PC-9 (cell line): ENCODE measurements around the gene TRIP10. TPM values are rescaled to one million over a fixed set of nuclear protein-coding genes. Genes with fewer than 3 reads are reported as not detected.

Experiments
- BruUV-seq: library from RNA; stranded (reverse); fragments of 400-500 nt; replicated peaks from 2 replicates; lab custom pipeline; 2021; lab: Mats Ljungman, UMichigan
- CTCF ChIA-PET: fragments of 300-600 bp; sonication (Branson Sonifier 250); formaldehyde crosslinking; loops from one replicate; lab custom pipeline; 2022; ENCODE audit warnings: antibody characterized with exemption; lab: Charles Lee
- POLR2A ChIA-PET: fragments of 300-600 bp; sonication (Branson Sonifier 250); formaldehyde crosslinking; loops from one replicate; lab custom pipeline; 2022; ENCODE audit warnings: antibody characterized with exemption; ENCODE audit not compliant: unreplicated experiment; lab: Charles Lee
- DNase-seq, 2 experiments: peaks; one replicate each; pipeline versions ENCODE4 v3.0.0 to v3.0.0-alpha.2; 2015 to 2022; ENCODE audit warnings: mixed read lengths in 1 of 2
- H2AFZ ChIP-seq: fragments of 200-600 bp; sonication (generic); 2 replicates; pipeline ENCODE4 v1.8.1; 2017; ENCODE audit warnings: antibody characterized with exemption
- H3F3A ChIP-seq: fragments of 200-600 bp; sonication (generic); 2 replicates; pipeline ENCODE4 v1.8.1; 2017; ENCODE audit warnings: antibody characterized with exemption, mild to moderate bottlenecking, low read depth; ENCODE audit not compliant: insufficient read depth
- H3K27ac ChIP-seq: fragments of 200-600 bp; sonication (generic); 2 replicates; pipeline ENCODE4 v1.6.1; 2016; ENCODE audit warnings: mixed run types
- H3K27me3 ChIP-seq: fragments of 200-600 bp; sonication (generic); 2 replicates; pipeline ENCODE4 v1.6.1; 2016; ENCODE audit warnings: low read depth, mixed run types; ENCODE audit not compliant: insufficient read depth
- H3K36me3 ChIP-seq: fragments of 200-600 bp; sonication (generic); 2 replicates; pipeline ENCODE4 v1.6.1; 2016; ENCODE audit warnings: low read depth, mixed run types
- H3K4me1 ChIP-seq: fragments of 200-600 bp; sonication (generic); replicated peaks from 2 replicates; pipeline ENCODE4 v1.6.1; 2016; ENCODE audit warnings: mixed run types; ENCODE audit not compliant: insufficient read depth
- H3K4me2 ChIP-seq: fragments of 200-600 bp; sonication (generic); 2 replicates; pipeline ENCODE4 v1.6.1; 2017; ENCODE audit warnings: mixed run types
- H3K4me3 ChIP-seq: fragments of 200-600 bp; sonication (generic); 2 replicates; pipeline ENCODE4 v1.6.1; 2016; ENCODE audit warnings: mixed run types
- H3K79me2 ChIP-seq: fragments of 200-600 bp; sonication (generic); 2 replicates; pipeline ENCODE4 v1.6.1; 2017; ENCODE audit warnings: low read depth, mixed run types
- H3K9me2 ChIP-seq: fragments of 200-600 bp; sonication (generic); 2 replicates; pipeline ENCODE4 v1.8.1; 2017; ENCODE audit warnings: mild to moderate bottlenecking; ENCODE audit not compliant: insufficient read depth
- H3K9me3 ChIP-seq: fragments of 200-600 bp; sonication (generic); 2 replicates; pipeline ENCODE4 v1.8.1; 2016; ENCODE audit warnings: low read depth; ENCODE audit not compliant: insufficient read depth
- H4K20me1 ChIP-seq: fragments of 200-600 bp; sonication (generic); 2 replicates; pipeline ENCODE4 v1.8.1; 2017; ENCODE audit not compliant: insufficient read depth
- EZH2 ChIP-seq: fragments of 200-600 bp; sonication (generic); IDR thresholded peaks from 2 replicates; pipeline ENCODE4 v1.8.0; 2017; ENCODE audit warnings: antibody characterized with exemption, low read depth
- intact Hi-C: fragments of 100-400 bp; cut with micrococcal nuclease; formaldehyde crosslinking; loops from one replicate; pipeline ENCODE4 v1.10.0; 2022; ENCODE audit not compliant: unreplicated experiment
- total RNA-seq: library from RNA; stranded (reverse); gene quantifications from 2 replicates; pipeline ENCODE4 v1.2.3, GENCODE V29; 2021
- TF ChIP-seq, protein P1 (sequence below): fragments of 200-600 bp; sonication (generic); conservative IDR thresholded peaks from 2 replicates; pipeline ENCODE4 v1.6.1; 2017; ENCODE audit warnings: mixed run types, antibody characterized with exemption, mild to moderate bottlenecking, moderate library complexity

Gene TRIP10
- total RNA-seq, 1 experiment from 2014 or later = 84.3 TPM

DNA sequence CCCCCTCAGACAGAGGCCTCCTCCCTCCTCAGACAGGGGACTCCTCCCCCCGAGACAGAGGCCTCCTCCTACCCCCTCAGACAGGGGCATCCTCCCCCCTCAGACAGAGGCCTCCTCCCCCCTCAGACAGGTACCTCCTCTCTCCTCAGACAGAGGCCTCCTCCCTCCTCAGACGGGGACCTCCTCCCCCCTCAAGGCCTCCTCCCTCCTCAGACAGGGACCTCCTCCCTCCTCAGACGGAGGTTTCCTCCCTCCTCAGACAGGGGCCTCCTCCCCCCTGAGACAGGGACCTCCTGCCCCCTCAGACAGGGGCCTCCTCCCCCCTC, 32.9 kb upstream of the TRIP10 start:
- BruUV-seq = no TSS peak
- ChIA-PET CTCF (no interaction called here), POLR2A (no interaction called here)
- DNase-seq = no peak
- H3K9me2 ChIP-seq = no peaks in the 10 kb centered on the region
- intact Hi-C loops = no loop called here
- no peaks in the 10 kb centered on the region for H3K36me3 ChIP-seq
- no peak overlapping the region for H3K27ac ChIP-seq
- no peaks in the 10 kb centered on the region for H3K9me3 ChIP-seq
- H3K4me3 ChIP-seq = no peak overlapping the region
- no peaks in the 10 kb centered on the region for H3F3A ChIP-seq
- no peaks in the 10 kb centered on the region for H3K4me1 ChIP-seq
- no peaks in the 10 kb centered on the region for H4K20me1 ChIP-seq
- no peak overlapping the region for H2AFZ ChIP-seq
- H3K27me3 ChIP-seq = no peaks in the 10 kb centered on the region
- H3K4me2 ChIP-seq = no peak overlapping the region
- no peak for TF ChIP-seq EZH2
- H3K79me2 ChIP-seq = no peaks in the 10 kb centered on the region

DNA sequence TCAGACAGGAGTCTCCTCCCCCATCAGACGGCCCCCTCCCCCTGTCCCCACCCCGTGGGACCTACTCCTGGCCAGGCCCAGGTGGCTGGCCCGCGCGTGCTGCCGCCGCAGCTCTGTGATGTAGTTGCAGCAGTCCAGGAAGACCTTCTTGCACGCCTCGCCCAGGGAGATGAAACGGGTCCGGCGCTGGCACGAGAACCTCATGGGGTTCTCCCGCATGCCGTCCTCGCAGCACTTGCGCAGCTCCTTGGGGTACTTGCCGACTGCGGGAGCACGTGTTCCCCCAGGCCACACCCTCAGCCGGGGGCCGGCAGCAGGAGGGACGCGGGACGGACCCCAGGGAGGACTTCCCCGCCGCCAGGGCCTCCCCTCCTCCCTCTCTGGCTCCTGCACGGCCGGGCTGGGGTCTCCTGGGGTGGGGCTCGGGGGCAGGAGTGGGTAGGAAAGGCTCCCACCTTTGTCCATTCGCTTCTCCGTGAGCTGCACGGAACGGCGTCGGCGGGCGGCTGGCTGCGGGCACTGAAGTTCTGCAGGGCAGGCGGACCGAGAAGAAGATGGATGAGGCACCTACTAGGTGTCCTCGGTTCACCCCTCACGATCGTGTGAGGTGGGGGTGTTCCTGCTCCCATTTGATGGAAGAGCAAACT, 32.3 kb upstream of the TRIP10 start:
- intact Hi-C loops = no loop called here
- H3F3A ChIP-seq = no peaks in the 10 kb centered on the region
- H3K27me3 ChIP-seq = no peaks in the 10 kb centered on the region
- no peaks in the 10 kb centered on the region for H3K4me1 ChIP-seq
- H4K20me1 ChIP-seq = no peaks in the 10 kb centered on the region
- no TSS peak for BruUV-seq
- TF ChIP-seq, protein P1, sequence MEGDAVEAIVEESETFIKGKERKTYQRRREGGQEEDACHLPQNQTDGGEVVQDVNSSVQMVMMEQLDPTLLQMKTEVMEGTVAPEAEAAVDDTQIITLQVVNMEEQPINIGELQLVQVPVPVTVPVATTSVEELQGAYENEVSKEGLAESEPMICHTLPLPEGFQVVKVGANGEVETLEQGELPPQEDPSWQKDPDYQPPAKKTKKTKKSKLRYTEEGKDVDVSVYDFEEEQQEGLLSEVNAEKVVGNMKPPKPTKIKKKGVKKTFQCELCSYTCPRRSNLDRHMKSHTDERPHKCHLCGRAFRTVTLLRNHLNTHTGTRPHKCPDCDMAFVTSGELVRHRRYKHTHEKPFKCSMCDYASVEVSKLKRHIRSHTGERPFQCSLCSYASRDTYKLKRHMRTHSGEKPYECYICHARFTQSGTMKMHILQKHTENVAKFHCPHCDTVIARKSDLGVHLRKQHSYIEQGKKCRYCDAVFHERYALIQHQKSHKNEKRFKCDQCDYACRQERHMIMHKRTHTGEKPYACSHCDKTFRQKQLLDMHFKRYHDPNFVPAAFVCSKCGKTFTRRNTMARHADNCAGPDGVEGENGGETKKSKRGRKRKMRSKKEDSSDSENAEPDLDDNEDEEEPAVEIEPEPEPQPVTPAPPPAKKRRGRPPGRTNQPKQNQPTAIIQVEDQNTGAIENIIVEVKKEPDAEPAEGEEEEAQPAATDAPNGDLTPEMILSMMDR = no peak
- no peak for TF ChIP-seq EZH2
- no peak overlapping the region for H3K4me3 ChIP-seq
- no peaks in the 10 kb centered on the region for H3K79me2 ChIP-seq
- no peak overlapping the region for H3K27ac ChIP-seq
- DNase-seq = no peak
- no peak overlapping the region for H2AFZ ChIP-seq
- no peaks in the 10 kb centered on the region for H3K9me3 ChIP-seq
- no peaks in the 10 kb centered on the region for H3K9me2 ChIP-seq
- CTCF ChIA-PET = interaction anchor here (0.6 kb wide), 1 partner anchor 421 kb away, joined by 7 read pairs; no protein-coding TSS in a partner anchor
- POLR2A ChIA-PET = interaction anchor here (0.7 kb wide), 1 partner anchor 172 kb away, joined by 3 read pairs; no protein-coding TSS in a partner anchor
- no peaks in the 10 kb centered on the region for H3K36me3 ChIP-seq
- H3K4me2 ChIP-seq = no peak overlapping the region

DNA sequence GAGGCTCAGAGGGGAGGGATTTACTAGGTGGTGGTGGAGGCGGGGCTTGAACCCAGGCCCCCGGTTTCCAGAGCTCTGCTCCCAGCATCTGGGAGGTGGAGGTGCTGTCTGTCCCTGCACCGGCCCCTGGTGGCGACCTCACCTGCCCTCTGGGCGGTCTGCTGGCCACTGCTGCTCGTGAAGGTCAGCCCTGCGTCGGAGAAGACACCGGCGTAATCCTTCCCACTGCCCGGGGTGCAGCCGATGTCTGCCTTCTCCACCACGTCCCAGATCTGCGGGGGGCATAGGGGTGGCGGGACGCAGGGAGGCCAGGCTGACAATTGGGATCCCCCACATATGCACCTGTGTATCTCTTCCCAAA, 31.8 kb upstream of the TRIP10 start:
- no peaks in the 10 kb centered on the region for H3K36me3 ChIP-seq
- no peak overlapping the region for H3K4me3 ChIP-seq
- intact Hi-C loops = no loop called here
- H3K27ac ChIP-seq = no peak overlapping the region
- no peaks in the 10 kb centered on the region for H3K9me2 ChIP-seq
- no peaks in the 10 kb centered on the region for H4K20me1 ChIP-seq
- TF ChIP-seq, protein P1 = no peak
- no peak for TF ChIP-seq EZH2
- BruUV-seq = no TSS peak
- no peak overlapping the region for H3K4me2 ChIP-seq
- no peaks in the 10 kb centered on the region for H3K4me1 ChIP-seq
- no peaks in the 10 kb centered on the region for H3F3A ChIP-seq
- CTCF ChIA-PET = no interaction called here
- no peak for DNase-seq
- no peak overlapping the region for H2AFZ ChIP-seq
- POLR2A ChIA-PET = interaction anchor here (0.7 kb wide), 1 partner anchor 173 kb away, joined by 3 read pairs; no protein-coding TSS in a partner anchor
- H3K79me2 ChIP-seq = no peaks in the 10 kb centered on the region
- H3K27me3 ChIP-seq = no peaks in the 10 kb centered on the region
- no peaks in the 10 kb centered on the region for H3K9me3 ChIP-seq
